Stimulated activated CD8-positive, alpha-beta memory T cell treated with anti-CD3 and anti-CD28 coated beads, Interleukin-4, amount 100 ng/mL, for 48 hours (primary cell): ENCODE data around the gene TMOD1.

Experiments
- DNase-seq: peaks from one replicate; pipeline ENCODE4 v3.0.0-alpha.2; 2020

The TMOD1 gene

GRCh38 chr9:97647996-97648395 is 146.5 kb downstream of the TMOD1 start:
- no peak for DNase-seq
